Heart right ventricle (tissue), 16 donors: ENCODE data around the gene ATXN1. TPM values are rescaled to one million over a fixed set of nuclear protein-coding genes. Genes with fewer than 3 reads are reported as not detected.

Experiments
- ATAC-seq, 8 donors: fragments of 200-7000 bp; cut with Tn5 transposase; one replicate each; pipeline ENCODE4 v1.9.1; 2020; ENCODE audit warnings: mild to moderate bottlenecking in 8 of 8, moderate library complexity in 8 of 8, moderate number of reproducible peaks in 1 of 8
- DNase-seq, 2 donors: peaks; one replicate each; pipeline ENCODE4 v3.0.0-alpha.2; 2020
- H3K27ac ChIP-seq, 10 donors: fragments of 200-600 bp; sonication (generic) in 2 of 10; one replicate each; pipeline versions ENCODE4 v1.5.0 to v1.8.0; 2020 to 2022; ENCODE audit warnings: mild to moderate bottlenecking in 3 of 10
- H3K27me3 ChIP-seq, 7 donors: fragments of 200-600 bp; one replicate each; pipeline ENCODE4 v1.8.0; 2021 to 2022; ENCODE audit warnings: mild to moderate bottlenecking in 2 of 7
- H3K36me3 ChIP-seq, 9 donors: fragments of 200-600 bp; sonication (generic) in 1 of 9; one replicate each; pipeline versions ENCODE4 v1.5.0 to v1.8.0; 2020 to 2022; ENCODE audit warnings: mild to moderate bottlenecking in 2 of 9
- H3K4me1 ChIP-seq, 9 donors: fragments of 200-600 bp; sonication (generic) in 1 of 9; one replicate each; pipeline versions ENCODE4 v1.5.0 to v1.8.0; 2020 to 2022; ENCODE audit warnings: mild to moderate bottlenecking in 4 of 9
- H3K4me3 ChIP-seq, 10 donors: fragments of 200-600 bp; sonication (generic) in 2 of 10; one replicate each; pipeline versions ENCODE4 v1.5.0 to v1.8.0; 2020 to 2022; ENCODE audit warnings: mild to moderate bottlenecking in 7 of 10, moderate library complexity in 2 of 10
- H3K9me3 ChIP-seq, 11 donors: fragments of 200-600 bp in 10 of 11; sonication (generic) in 2 of 11; one replicate each; pipeline versions ENCODE4 v1.5.0 to v1.8.0; 2013 to 2022; ENCODE audit warnings: mild to moderate bottlenecking in 2 of 11, control low read depth in 1 of 11, moderate library complexity in 1 of 11
- WGBS, 2 donors: extraction: QIAGEN DNeasy Blood & Tissue Kit; methylation state at CpG; one replicate each; pipeline ENCODE4 v1.1.7; 2013; ENCODE audit warnings: inconsistent platforms in 1 of 2; 5-methylcytosine and 5-hydroxymethylcytosine counted together
- intact Hi-C, 10 donors: fragments of 100-400 bp; cut with DNase I; formaldehyde crosslinking; loops; one replicate each; pipeline versions ENCODE4 v1.11.1 to v1.14.2; 2022
- polyA plus RNA-seq, 2 donors: library from polyadenylated mRNA; stranded (reverse); fragments of 200-250 nt; gene quantifications; one replicate each; pipeline ENCODE4 v1.2.3, GENCODE V29; 2013
- total RNA-seq, 10 donors: library from RNA; stranded (reverse); fragmentation: NEBNext Ultra II Directional in 3 of 10; extraction: Animal tissue kit (Norgen Biotek cat#: 25700) in 3 of 10; gene quantifications; one replicate each; pipeline versions ENCODE4 v1.2.1 to v1.2.4, GENCODE V29; 2021 to 2023
- TF ChIP-seq, protein P1 (sequence below), 9 donors: fragments of 200-600 bp; sonication (generic) in 2 of 9; IDR thresholded peaks; one replicate each; pipeline versions ENCODE4 v1.5.0 to v1.8.0; 2021 to 2022; ENCODE audit warnings: antibody characterized with exemption in 9 of 9, mild to moderate bottlenecking in 5 of 9, moderate library complexity in 1 of 9
- donor health status: Arrhythmogenic right ventricular cardiomyopathy.
- donor health status: ischemic (EF 13 %, LVEDD 7.1; RV severe dilation, severe dysfunction).
- donor health status: healthy with polysubstance abuse.
- donor health status: DM: no; HTN: yes; CAD: no.
- donor health status: DM: no; HTN: no; CAD: no.
- donor health status: ischemic (EF 25% LVEDD 6.9; RV normal size, moderate dysfunction).
- donor health status: ischemic (EF 25% LVEDD 5.7; RV mildly dilated, moderate dysfunction).
- donor health status: healthy.
- donor health status: DM: yes; HTN: yes; CAD: no.
- donor health status: Ischemic cardiomyopathy.
- donor health status: ischemic (EF 35%, LVEDD 5.7; RV mildly dilated, moderate dysfunction).
- donor health status: nonischemic (EF 11% LVEDD 7.7; RV severe dilation, severe dysfunction).
- donor health status: DM: yes; HTN: yes; CAD: no.
- donor health status: PGD.
- donor health status: ischemic (EF 29% LVEDD 5.4; RV normal size, mild dysfunction).
- donor health status: nonischemic (EF 23%, LVEDD 6.1; RV moderate dilation, normal function).

ATXN1 gene
- total and polyA plus RNA-seq, 12 donors: 4.1 to 46.5 (median 40.3) TPM

DNA sequence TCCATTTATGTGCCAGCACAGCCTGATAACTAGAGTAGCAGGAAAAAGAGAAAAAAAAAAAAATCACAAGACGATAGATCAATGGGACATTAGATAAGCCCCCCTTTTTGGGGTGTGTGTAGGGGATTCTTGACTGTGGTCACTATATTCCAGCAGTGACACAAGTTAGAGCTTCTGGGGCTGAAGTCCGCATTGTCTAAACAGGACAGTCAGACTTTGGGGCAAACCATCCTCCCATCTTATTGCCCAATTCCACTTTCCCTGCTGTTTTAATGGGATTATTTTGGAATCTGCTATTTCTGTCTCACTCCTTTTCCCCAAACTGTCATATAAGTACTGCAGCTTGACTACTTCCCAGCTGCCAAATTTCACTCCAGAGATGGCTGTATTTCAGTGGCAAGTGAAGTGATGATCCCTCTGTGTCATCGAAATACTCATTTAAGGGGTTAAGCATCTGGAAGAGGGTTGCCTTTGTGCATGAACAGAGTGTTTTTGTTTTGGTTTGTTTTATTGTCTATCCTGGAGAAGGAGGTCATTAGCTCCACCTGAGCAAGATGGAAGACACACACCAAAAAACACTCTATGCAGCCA, 182.5 kb downstream of the ATXN1 start:
- no peak for ATAC-seq
- H3K4me3 ChIP-seq: no peak overlapping the region
- peaks cover 0 to 9% (median 0%) of the 10 kb centered on the region in 9 donors for H3K4me1 ChIP-seq
- H3K27ac ChIP-seq: no peak overlapping the region
- no peaks in the 10 kb centered on the region for H3K27me3 ChIP-seq
- TF ChIP-seq, protein P1, sequence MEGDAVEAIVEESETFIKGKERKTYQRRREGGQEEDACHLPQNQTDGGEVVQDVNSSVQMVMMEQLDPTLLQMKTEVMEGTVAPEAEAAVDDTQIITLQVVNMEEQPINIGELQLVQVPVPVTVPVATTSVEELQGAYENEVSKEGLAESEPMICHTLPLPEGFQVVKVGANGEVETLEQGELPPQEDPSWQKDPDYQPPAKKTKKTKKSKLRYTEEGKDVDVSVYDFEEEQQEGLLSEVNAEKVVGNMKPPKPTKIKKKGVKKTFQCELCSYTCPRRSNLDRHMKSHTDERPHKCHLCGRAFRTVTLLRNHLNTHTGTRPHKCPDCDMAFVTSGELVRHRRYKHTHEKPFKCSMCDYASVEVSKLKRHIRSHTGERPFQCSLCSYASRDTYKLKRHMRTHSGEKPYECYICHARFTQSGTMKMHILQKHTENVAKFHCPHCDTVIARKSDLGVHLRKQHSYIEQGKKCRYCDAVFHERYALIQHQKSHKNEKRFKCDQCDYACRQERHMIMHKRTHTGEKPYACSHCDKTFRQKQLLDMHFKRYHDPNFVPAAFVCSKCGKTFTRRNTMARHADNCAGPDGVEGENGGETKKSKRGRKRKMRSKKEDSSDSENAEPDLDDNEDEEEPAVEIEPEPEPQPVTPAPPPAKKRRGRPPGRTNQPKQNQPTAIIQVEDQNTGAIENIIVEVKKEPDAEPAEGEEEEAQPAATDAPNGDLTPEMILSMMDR (IDR thresholded peaks at IDR 0.05): no peak
- H3K36me3 ChIP-seq: peaks cover 0 to 27% (median 0%) of the 10 kb centered on the region in 9 donors
- intact Hi-C loops: no loop called here
- 90 to 91% methylated on average over 3 of the region's 3 CpGs for WGBS, 2 donors
- H3K9me3 ChIP-seq: no peaks in the 10 kb centered on the region
- DNase-seq: no peak

DNA sequence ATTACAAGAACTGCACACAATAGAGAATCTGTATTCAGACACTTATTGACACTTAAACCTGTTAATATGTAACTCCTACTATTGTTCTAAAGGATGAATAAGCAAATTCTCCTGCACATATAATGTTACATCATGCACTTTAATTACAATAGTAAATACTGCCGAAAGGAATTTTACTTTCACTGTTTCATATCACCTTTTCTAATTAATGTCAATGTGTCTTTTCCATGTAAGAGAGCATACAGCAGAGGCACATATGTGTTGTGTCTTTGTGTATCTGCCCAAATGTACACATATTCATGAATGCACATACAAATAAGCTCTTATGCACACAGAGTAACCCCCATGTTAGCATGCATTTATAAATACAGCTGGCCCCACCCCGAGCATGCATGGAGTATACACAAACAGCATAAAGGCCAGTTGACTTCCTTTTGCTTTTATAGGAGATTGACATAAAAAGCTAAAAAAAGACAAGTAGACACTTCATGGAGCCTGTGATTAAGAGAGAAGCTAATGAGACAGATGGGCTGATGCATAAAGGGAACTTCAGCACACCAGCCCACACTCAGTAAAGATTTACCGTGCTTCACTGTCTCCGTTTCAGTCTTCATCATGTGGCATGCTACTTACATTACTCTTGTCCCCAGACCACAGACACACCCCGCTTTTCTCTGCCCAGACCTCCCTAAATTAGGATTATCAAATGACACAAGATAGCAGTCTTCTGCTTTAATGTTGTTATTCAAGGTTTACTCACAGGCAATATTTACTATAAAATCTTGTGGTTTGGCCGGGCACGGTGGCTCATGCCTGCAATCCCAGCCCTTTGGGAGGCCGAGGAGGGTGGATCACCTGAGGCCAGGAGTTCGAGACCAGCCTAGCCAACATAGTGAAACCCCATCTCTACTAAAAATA, 184.6 kb downstream of the ATXN1 start:
- intact Hi-C loops: no loop called here
- H3K4me1 ChIP-seq: peaks cover 0 to 6% (median 0%) of the 10 kb centered on the region in 9 donors
- H3K27ac ChIP-seq: no peak overlapping the region
- ATAC-seq (no peak), DNase-seq (no peak)
- peaks cover 0 to 9% (median 0%) of the 10 kb centered on the region in 9 donors for H3K36me3 ChIP-seq
- H3K9me3 ChIP-seq: no peaks in the 10 kb centered on the region
- no peak overlapping the region for H3K4me3 ChIP-seq
- TF ChIP-seq, protein P1 (IDR thresholded peaks at IDR 0.05): no peak
- H3K27me3 ChIP-seq: no peaks in the 10 kb centered on the region
- 96% methylated on average over 9 of the region's 9 CpGs for WGBS, 2 donors

DNA sequence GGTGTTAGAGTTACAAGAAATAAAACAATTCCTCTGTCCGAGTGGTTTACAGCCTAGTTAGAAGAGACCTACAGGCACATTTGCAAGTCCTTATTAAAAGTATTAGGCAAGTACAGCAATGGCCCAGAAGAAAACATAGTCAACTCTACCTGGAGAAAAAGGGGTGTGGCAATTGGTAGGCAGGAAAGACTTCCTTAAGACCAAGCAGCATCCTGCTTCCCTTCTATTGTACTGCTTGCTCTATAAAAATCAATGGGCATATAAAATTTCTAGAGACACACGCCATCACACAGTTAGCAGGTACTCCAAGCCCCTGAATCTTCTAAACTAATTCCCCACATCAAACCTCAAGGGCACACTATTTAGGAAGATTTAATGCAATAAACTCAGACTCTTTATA, 185.6 kb downstream of the ATXN1 start:
- peaks cover 0 to 6% (median 0%) of the 10 kb centered on the region in 9 donors for H3K4me1 ChIP-seq
- H3K27me3 ChIP-seq: no peaks in the 10 kb centered on the region
- intact Hi-C loops: no loop called here
- no peak for DNase-seq
- H3K4me3 ChIP-seq: no peak overlapping the region
- ATAC-seq: no peak
- TF ChIP-seq, protein P1 (IDR thresholded peaks at IDR 0.05): no peak
- peaks cover 0 to 4% (median 0%) of the 10 kb centered on the region in 9 donors for H3K36me3 ChIP-seq
- 97 to 99% methylated on average over 2 of the region's 2 CpGs for WGBS, 2 donors
- no peak overlapping the region for H3K27ac ChIP-seq
- H3K9me3 ChIP-seq: no peaks in the 10 kb centered on the region

DNA sequence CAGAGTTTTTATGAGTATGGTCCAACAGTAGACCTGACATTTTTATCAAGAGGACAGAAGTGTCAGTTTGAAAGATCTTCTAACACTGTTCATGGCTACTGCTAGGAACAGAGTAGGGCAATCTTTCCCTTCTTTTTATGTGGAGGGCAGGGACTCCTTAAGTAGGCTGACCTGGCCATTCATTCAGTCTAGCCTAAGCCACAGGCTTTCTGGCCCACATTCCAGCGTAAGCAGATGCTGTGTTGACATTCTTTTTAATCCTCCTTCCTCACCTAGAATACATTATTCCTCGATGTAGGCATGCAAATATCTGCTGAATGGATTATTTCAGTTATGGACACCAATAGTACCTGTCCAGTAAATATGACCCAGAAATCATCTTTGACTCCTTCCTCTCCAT, 188.3 kb downstream of the ATXN1 start:
- ATAC-seq (no peak), DNase-seq (no peak)
- Histone ChIP-seq H3K4me3 (no peak overlapping the region), H3K27me3 (no peaks in the 10 kb centered on the region), H3K4me1 (peaks cover 0 to 8% (median 1%) of the 10 kb centered on the region in 9 donors), H3K9me3 (no peaks in the 10 kb centered on the region), H3K27ac (no peak overlapping the region), H3K36me3 (no peaks in the 10 kb centered on the region)
- intact Hi-C loops: no loop called here
- WGBS, 2 donors: 94 to 96% methylated on average over 2 of the region's 2 CpGs
- TF ChIP-seq, protein P1 (IDR thresholded peaks at IDR 0.05): no peak
